Naive thymus-derived CD8-positive, alpha-beta T cell (primary cell): ENCODE data around the gene VSIG4. TPM values are rescaled to one million over a fixed set of nuclear protein-coding genes. Genes with fewer than 3 reads are reported as not detected.

Experiments used
- ATAC-seq, 2 donors: fragments of 150-1000 bp; cut with Tn5 transposase in 1 of 2; sonication (Bioruptor Pico), chemical (Tn5 transposase) in 1 of 2; 1 replicate in 1 of 2; 2 replicates in 1 of 2; pipeline ENCODE4 v1.10.0; 2021; ENCODE audit warnings: mild to moderate bottlenecking in 2 of 2, moderate library complexity in 2 of 2
- POLR2A ChIA-PET: fragments of 350-600 bp; sonication (Branson Sonifier 250); formaldehyde crosslinking; loops from one replicate; lab custom pipeline; 2021; ENCODE audit warnings: antibody characterized with exemption; lab: Charles Lee
- DNase-seq, 10 donors: peaks; one replicate each; pipeline versions ENCODE4 v3.0.0 to v3.0.0-alpha.2; 2020 to 2022
- H3K27ac Mint-ChIP-seq, 10 donors: one replicate each; pipeline ENCODE4 v1.8.0; 2020 to 2022; ENCODE audit warnings: mild to moderate bottlenecking in 10 of 10, mixed read lengths in 10 of 10, moderate library complexity in 4 of 10, inconsistent platforms in 1 of 10
- H3K27me3 Mint-ChIP-seq, 5 donors: one replicate each; pipeline ENCODE4 v1.8.0; 2021 to 2022; ENCODE audit warnings: mixed read lengths in 5 of 5
- H3K36me3 Mint-ChIP-seq, 3 donors: one replicate each; pipeline ENCODE4 v1.8.0; 2020 to 2022; ENCODE audit warnings: mixed read lengths in 3 of 3, mild to moderate bottlenecking in 2 of 3, inconsistent platforms in 1 of 3
- H3K4me1 Mint-ChIP-seq, 4 donors: one replicate each; pipeline ENCODE4 v1.8.0; 2021 to 2022; ENCODE audit warnings: mixed read lengths in 4 of 4
- H3K4me3 Mint-ChIP-seq, 10 donors: one replicate each; pipeline ENCODE4 v1.8.0; 2020 to 2022; ENCODE audit warnings: mild to moderate bottlenecking in 10 of 10, mixed read lengths in 10 of 10, moderate library complexity in 6 of 10, inconsistent platforms in 1 of 10
- H3K9me3 Mint-ChIP-seq, 9 donors: one replicate each; pipeline ENCODE4 v1.8.0; 2020 to 2022; ENCODE audit warnings: mixed read lengths in 9 of 9, mild to moderate bottlenecking in 3 of 9, inconsistent platforms in 1 of 9, moderate library complexity in 1 of 9
- polyA plus RNA-seq, 3 donors: library from polyadenylated mRNA; unstranded; fragments of 300-500 nt; fragmentation: Illumina TruSeq; gene quantifications; one replicate each; pipeline ENCODE4 v1.2.3, GENCODE V29; 2021
- total RNA-seq, 8 experiments: library from RNA in 2 of 8; stranded (reverse) in 2 of 8; gene quantifications; one replicate each; pipeline ENCODE4 v1.2.3 and lab custom pipeline; 2021 to 2026

VSIG4 gene
- total and polyA plus RNA-seq, 5 experiments from 2014 or later, result 0.38 to 0.60 (median 0.47) TPM; not detected in 2

- Mint-ChIP-seq H3K4me1 (peaks cover 25 to 70% (median 34%) of the 10 kb centered on the region in 4 donors), H3K36me3 (no peaks in the 10 kb centered on the region), H3K4me3 (no peak overlapping the region), H3K27me3 (no peaks in the 10 kb centered on the region), H3K27ac (peak overlapping the region in 3 of 10 donors; percentile 29 to 89 (median 32)), H3K9me3 (no peaks in the 10 kb centered on the region)
- no peak for ATAC-seq
- POLR2A ChIA-PET, result no interaction called here
- DNase-seq, result no peak
Observed at GRCh38 chrX:66021765-66022631, 17.9 kb downstream of the VSIG4 start.

GRCh38 chrX:66021401-66021764 is 18.5 kb downstream of the VSIG4 start:
- Mint-ChIP-seq H3K36me3 (no peaks in the 10 kb centered on the region), H3K9me3 (no peaks in the 10 kb centered on the region), H3K27me3 (no peaks in the 10 kb centered on the region), H3K4me1 (peaks cover 28 to 76% (median 40%) of the 10 kb centered on the region in 4 donors), H3K4me3 (no peak overlapping the region), H3K27ac (peak overlapping the region in 2 of 10 donors; percentile 51 to 89)
- POLR2A ChIA-PET, result no interaction called here
- DNase-seq (no peak), ATAC-seq (no peak)

- peak overlapping the region in 4 of 10 donors; percentile 13 to 91 (median 70) for H3K27ac Mint-ChIP-seq
- H3K27me3 Mint-ChIP-seq, result no peaks in the 10 kb centered on the region
- H3K4me1 Mint-ChIP-seq, result peaks cover 29 to 82% (median 46%) of the 10 kb centered on the region in 4 donors
- H3K4me3 Mint-ChIP-seq, result peak overlapping the region in 7 of 10 donors; percentile 13 to 53 (median 39)
- no peak for DNase-seq
- no peaks in the 10 kb centered on the region for H3K36me3 Mint-ChIP-seq
- no peak for ATAC-seq
- H3K9me3 Mint-ChIP-seq, result no peaks in the 10 kb centered on the region
- POLR2A ChIA-PET, result no interaction called here
Observed at GRCh38 chrX:66020631-66021334, 19.1 kb downstream of the VSIG4 start.

- Mint-ChIP-seq H3K4me1 (peaks cover 31 to 91% (median 54%) of the 10 kb centered on the region in 4 donors), H3K27me3 (no peaks in the 10 kb centered on the region), H3K36me3 (no peaks in the 10 kb centered on the region), H3K27ac (peak overlapping the region in 3 of 10 donors; percentile 33 to 89 (median 51)), H3K9me3 (no peaks in the 10 kb centered on the region), H3K4me3 (peak overlapping the region in 2 of 10 donors; percentile 11 to 13)
- POLR2A ChIA-PET, result no interaction called here
- no peak for DNase-seq
- ATAC-seq, result no peak
Observed at GRCh38 chrX:66019974-66020373, 19.9 kb downstream of the VSIG4 start.

GRCh38 chrX:66019310-66019652 is 20.6 kb downstream of the VSIG4 start:
- H3K4me3 Mint-ChIP-seq, result peak overlapping the region in 1 of 10 donors; percentile 56
- H3K27ac Mint-ChIP-seq, result peak overlapping the region in 3 of 10 donors; percentile 47 to 89 (median 51)

GRCh38 chrX:66018585-66019309 is 21.1 kb downstream of the VSIG4 start:
- ATAC-seq (no peak), DNase-seq (no peak)
- Mint-ChIP-seq H3K27me3 (no peaks in the 10 kb centered on the region), H3K4me3 (peak overlapping the region in 2 of 10 donors; percentile 45 to 73), H3K27ac (peak overlapping the region in 4 of 10 donors; percentile 25 to 89 (median 49)), H3K36me3 (no peaks in the 10 kb centered on the region), H3K9me3 (no peaks in the 10 kb centered on the region), H3K4me1 (peaks cover 33 to 92% (median 63%) of the 10 kb centered on the region in 4 donors)
- POLR2A ChIA-PET, result no interaction called here

More at GRCh38 chrX:66019310-66019652, 20.6 kb downstream of the VSIG4 start:
- DNase-seq (no peak), ATAC-seq (no peak)
- Mint-ChIP-seq H3K27me3 (no peaks in the 10 kb centered on the region), H3K4me1 (peaks cover 33 to 92% (median 58%) of the 10 kb centered on the region in 4 donors), H3K9me3 (no peaks in the 10 kb centered on the region), H3K36me3 (no peaks in the 10 kb centered on the region)
- POLR2A ChIA-PET, result no interaction called here

- H3K4me3 Mint-ChIP-seq, result peak overlapping the region in 3 of 10 donors; percentile 20 to 73 (median 25)
- POLR2A ChIA-PET, result interaction anchor here (1.4 kb wide), 1 partner anchor 20 kb away, joined by 3 read pairs; no protein-coding TSS in a partner anchor
- no peak for ATAC-seq
- no peaks in the 10 kb centered on the region for H3K36me3 Mint-ChIP-seq
- no peaks in the 10 kb centered on the region for H3K27me3 Mint-ChIP-seq
- H3K9me3 Mint-ChIP-seq, result no peaks in the 10 kb centered on the region
- H3K27ac Mint-ChIP-seq, result peak overlapping the region in 3 of 10 donors; percentile 59 to 89 (median 78)
- peaks cover 37 to 94% (median 71%) of the 10 kb centered on the region in 4 donors for H3K4me1 Mint-ChIP-seq
- DNase-seq, result no peak
Observed at GRCh38 chrX:66017659-66018170, 22.2 kb downstream of the VSIG4 start.

- Mint-ChIP-seq H3K9me3 (no peaks in the 10 kb centered on the region), H3K27ac (peak overlapping the region in 5 of 10 donors; percentile 15 to 89 (median 59)), H3K27me3 (no peaks in the 10 kb centered on the region), H3K4me1 (peaks cover 40 to 98% (median 77%) of the 10 kb centered on the region in 4 donors), H3K4me3 (peak overlapping the region in 5 of 10 donors; percentile 15 to 68 (median 29)), H3K36me3 (no peaks in the 10 kb centered on the region)
- DNase-seq, result no peak
- ATAC-seq, result no peak
- POLR2A ChIA-PET, result interaction anchor here (0.7 to 1.4 kb wide), 2 partner anchors 9 to 21 kb away, joined by 3 to 4 read pairs; no protein-coding TSS in a partner anchor
Observed at GRCh38 chrX:66016905-66017658, 22.8 kb downstream of the VSIG4 start.

- ATAC-seq, result no peak
Observed at GRCh38 chrX:66015900-66016689, 23.8 kb downstream of the VSIG4 start.

GRCh38 chrX:66015152-66015831 is 24.6 kb downstream of the VSIG4 start:
- H3K4me3 Mint-ChIP-seq, result peak overlapping the region; percentile 47 to 81 (median 70)
- DNase-seq (peak in 1 of 10 donors; percentile 10), ATAC-seq (peak; percentile 49 to 53)
- no peaks in the 10 kb centered on the region for H3K9me3 Mint-ChIP-seq
- POLR2A ChIA-PET, result interaction anchor here (1.0 to 1.8 kb wide), 2 partner anchors 9 to 10 kb away, joined by 3 to 5 read pairs; no protein-coding TSS in a partner anchor
- H3K36me3 Mint-ChIP-seq, result no peaks in the 10 kb centered on the region
- H3K4me1 Mint-ChIP-seq, result peaks cover 33 to 95% (median 67%) of the 10 kb centered on the region in 4 donors
- H3K27ac Mint-ChIP-seq, result peak overlapping the region in 9 of 10 donors; percentile 11 to 91 (median 82)
- H3K27me3 Mint-ChIP-seq, result no peaks in the 10 kb centered on the region

More at GRCh38 chrX:66015900-66016689, 23.8 kb downstream of the VSIG4 start:
- Mint-ChIP-seq H3K9me3 (no peaks in the 10 kb centered on the region), H3K36me3 (no peaks in the 10 kb centered on the region), H3K27ac (peak overlapping the region in 4 of 10 donors; percentile 11 to 89 (median 70)), H3K27me3 (no peaks in the 10 kb centered on the region), H3K4me3 (peak overlapping the region in 6 of 10 donors; percentile 27 to 68 (median 52)), H3K4me1 (peaks cover 35 to 97% (median 75%) of the 10 kb centered on the region in 4 donors)
- POLR2A ChIA-PET, result interaction anchor here (1.0 to 1.8 kb wide), 2 partner anchors 9 to 10 kb away, joined by 3 to 5 read pairs; no protein-coding TSS in a partner anchor
- DNase-seq, result no peak
